ENCODE results near the gene PRKCD.

PRKCD gene

DNA sequence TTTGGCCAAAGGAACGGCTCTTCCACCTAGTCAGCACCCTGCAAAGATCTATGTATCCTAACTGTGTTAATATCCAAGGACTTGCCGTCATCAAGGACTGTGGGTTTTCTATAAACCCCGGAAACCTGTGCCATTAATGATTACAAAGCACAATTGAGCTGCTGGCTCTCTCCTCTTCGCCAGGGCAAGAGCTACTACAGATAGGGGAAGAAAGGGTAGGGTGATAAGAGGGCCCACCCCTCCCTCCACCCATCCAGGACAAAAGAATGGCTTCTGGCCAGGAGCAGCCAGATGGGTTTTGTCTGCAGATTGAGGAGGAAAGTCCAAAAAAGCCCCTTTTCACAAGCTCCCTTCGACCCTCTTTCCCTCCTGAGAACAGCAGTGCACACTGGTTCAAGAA, 40.7 kb upstream of the PRKCD start:
- no peak overlapping the region for H3K4me3 ChIP-seq (ENCODE audit: low read depth, low read length)
- DNase-seq (ENCODE audit: low read depth): no peak
- TF ChIP-seq, protein P1, sequence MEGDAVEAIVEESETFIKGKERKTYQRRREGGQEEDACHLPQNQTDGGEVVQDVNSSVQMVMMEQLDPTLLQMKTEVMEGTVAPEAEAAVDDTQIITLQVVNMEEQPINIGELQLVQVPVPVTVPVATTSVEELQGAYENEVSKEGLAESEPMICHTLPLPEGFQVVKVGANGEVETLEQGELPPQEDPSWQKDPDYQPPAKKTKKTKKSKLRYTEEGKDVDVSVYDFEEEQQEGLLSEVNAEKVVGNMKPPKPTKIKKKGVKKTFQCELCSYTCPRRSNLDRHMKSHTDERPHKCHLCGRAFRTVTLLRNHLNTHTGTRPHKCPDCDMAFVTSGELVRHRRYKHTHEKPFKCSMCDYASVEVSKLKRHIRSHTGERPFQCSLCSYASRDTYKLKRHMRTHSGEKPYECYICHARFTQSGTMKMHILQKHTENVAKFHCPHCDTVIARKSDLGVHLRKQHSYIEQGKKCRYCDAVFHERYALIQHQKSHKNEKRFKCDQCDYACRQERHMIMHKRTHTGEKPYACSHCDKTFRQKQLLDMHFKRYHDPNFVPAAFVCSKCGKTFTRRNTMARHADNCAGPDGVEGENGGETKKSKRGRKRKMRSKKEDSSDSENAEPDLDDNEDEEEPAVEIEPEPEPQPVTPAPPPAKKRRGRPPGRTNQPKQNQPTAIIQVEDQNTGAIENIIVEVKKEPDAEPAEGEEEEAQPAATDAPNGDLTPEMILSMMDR (IDR thresholded peaks at IDR 0.05; ENCODE audit: control insufficient read depth, extremely low read depth, insufficient read depth): no peak

DNA sequence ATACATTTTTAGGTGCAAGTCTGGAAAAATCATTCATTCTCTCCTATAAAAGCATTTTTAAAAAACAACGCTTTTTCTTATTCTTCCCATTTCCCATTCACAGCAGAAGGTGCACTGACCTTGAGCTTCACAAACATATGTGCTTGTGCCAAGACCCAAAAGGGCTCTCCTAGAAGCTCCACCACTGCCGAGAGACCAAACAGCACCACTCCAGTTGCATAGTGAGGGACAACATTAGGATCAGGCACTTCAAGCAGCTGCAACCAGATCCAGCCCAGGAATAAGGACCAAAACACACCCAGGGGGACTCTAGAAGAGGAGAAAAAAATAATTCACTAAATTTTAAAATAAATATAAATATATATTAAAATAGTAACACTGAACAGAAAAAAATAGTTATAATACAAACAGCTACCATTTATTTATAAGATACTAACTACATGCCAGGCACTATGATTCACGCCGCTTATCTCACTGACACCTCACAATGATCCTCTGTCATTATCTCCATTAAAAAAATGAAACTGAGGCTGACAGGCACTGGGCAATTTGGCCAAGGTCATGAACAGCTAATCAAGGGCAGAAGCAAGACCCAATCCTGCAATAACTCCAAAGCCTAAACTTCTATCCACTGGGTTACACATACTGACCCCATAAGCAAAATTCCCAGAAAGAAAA, 38.6 kb upstream of the PRKCD start:
- TF ChIP-seq, protein P1 (IDR thresholded peaks at IDR 0.05; ENCODE audit: control insufficient read depth, extremely low read depth, insufficient read depth): no peak
- H3K4me3 ChIP-seq (ENCODE audit: low read depth, low read length): no peak overlapping the region

DNA sequence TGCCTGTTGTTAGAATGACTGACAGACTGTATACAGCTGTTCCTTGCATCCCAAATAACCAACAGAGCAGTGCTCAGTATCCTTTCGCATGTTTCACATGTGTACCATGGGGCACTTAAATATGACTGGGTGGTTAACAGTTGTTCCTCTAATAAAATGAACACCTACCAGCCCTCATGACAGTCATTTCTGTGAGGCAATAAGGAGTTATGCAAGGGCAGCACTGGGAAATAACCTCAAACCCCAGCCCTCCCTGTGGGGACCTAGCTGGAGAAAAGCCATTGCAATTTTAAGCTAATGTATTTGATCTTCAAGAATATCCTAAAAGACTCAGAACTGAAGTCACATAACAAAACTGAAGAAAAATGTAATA, 38.1 kb upstream of the PRKCD start:
- no peak for DNase-seq (ENCODE audit: low read depth)
- no peak overlapping the region for H3K4me3 ChIP-seq (ENCODE audit: low read depth, low read length)
- TF ChIP-seq, protein P1 (IDR thresholded peaks at IDR 0.05; ENCODE audit: control insufficient read depth, extremely low read depth, insufficient read depth): no peak

More for the DNA sequence above, 38.6 kb upstream of the PRKCD start:
- no peak for DNase-seq (ENCODE audit: low read depth)

DNA sequence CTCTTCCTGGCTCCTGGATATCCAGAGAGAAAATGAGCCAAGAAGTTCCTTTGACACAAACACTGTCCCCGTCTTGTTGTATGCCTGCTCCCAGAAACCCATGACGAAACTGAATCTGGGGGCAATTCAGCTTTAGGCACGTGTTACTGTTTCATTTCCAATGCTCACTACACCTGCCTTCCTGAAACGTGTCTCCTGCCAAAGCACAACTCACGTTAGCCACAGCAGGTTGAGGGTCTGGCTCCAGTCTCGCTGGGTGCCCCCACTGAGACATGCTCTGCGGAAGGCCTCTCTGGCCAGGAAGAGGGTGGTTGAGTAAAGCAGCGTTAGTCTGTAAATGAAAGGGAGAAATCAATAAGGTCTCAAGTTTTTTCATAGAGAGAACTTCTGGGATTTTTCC, 37.5 kb upstream of the PRKCD start:
- no peak for DNase-seq (ENCODE audit: low read depth)
- no peak overlapping the region for H3K4me3 ChIP-seq (ENCODE audit: low read depth, low read length)
- TF ChIP-seq, protein P1 (IDR thresholded peaks at IDR 0.05; ENCODE audit: control insufficient read depth, extremely low read depth, insufficient read depth): no peak

DNA sequence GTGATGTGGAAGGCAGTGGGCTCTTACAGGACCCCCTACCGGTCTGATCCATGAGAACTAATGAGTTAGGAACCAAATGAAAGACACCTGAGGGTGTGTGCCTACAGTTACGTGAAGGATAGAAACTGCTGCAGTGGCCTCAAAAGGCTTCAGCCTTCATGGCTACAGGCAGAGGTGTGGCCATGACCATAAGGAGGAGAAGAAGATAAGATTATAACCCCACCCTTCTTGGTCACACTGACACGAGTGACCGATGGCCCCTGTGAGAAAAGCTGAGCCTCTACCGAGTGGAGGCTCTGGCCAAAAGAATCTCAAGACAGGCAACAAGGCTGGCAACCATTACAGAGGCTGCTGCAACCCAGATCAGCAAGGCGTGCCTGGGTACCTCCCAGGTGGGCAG, 37.1 kb upstream of the PRKCD start:
- DNase-seq (ENCODE audit: low read depth): no peak
- TF ChIP-seq, protein P1 (IDR thresholded peaks at IDR 0.05; ENCODE audit: control insufficient read depth, extremely low read depth, insufficient read depth): no peak
- H3K4me3 ChIP-seq (ENCODE audit: low read depth, low read length): no peak overlapping the region

DNA sequence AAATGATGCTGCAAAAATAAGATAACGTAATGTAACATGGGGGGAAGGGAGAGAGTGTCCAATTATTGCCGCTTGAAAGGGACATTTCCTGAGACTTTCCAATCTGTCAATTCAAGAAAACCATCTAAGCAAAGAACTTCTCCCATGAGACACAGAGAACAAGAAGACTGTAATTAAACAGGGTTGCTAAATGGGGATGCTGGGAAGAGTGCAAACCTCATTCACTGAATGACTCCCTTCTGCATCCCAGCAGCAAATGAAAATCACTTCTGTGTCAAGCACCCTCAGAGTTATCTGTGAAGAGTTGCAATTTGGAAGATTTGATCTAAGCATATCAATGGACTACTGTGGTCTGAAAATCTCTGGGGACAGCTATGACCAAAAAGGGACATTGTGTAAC, 34.4 kb upstream of the PRKCD start:
- DNase-seq (ENCODE audit: low read depth): no peak
- H3K4me3 ChIP-seq (ENCODE audit: low read depth, low read length): no peak overlapping the region
- TF ChIP-seq, protein P1 (IDR thresholded peaks at IDR 0.05; ENCODE audit: control insufficient read depth, extremely low read depth, insufficient read depth): no peak

DNA sequence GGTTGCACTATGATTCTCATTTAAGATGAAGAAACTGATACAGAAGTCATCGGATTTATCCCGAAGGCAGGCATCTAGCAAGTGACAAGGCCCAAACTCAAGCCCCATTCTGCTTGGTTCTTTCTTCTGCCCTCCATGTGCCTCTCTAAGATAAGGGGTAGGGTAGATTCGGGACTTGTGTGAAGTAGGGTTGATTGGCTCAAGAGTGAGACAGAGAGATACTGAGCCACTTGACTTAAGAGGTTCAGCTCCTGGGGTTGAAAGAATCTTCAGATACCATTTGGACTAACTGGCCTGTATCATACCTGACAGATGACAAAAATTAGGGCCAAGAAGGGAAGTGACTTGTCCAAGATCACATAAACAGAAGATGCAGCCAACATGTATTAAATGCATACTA, 31.7 kb upstream of the PRKCD start:
- H3K4me3 ChIP-seq (ENCODE audit: low read depth, low read length): peak overlapping the region; percentile 94
- TF ChIP-seq, protein P1 (IDR thresholded peaks at IDR 0.05; ENCODE audit: control insufficient read depth, extremely low read depth, insufficient read depth): no peak
- DNase-seq (ENCODE audit: low read depth): no peak
